ENCODE results near the gene KCNC2.

KCNC2 gene

GRCh38 chr12:75157385-75157784, 52.3 kb downstream of the KCNC2 start:
- no peak for DNase-seq

GRCh38 chr12:75155962-75156361, 53.7 kb downstream of the KCNC2 start:
- no peak for DNase-seq

GRCh38 chr12:75154388-75154787, 55.3 kb downstream of the KCNC2 start:
- DNase-seq, result no peak

- no peak for DNase-seq
Observed at GRCh38 chr12:75139196-75139595, 70.4 kb downstream of the KCNC2 start.

- DNase-seq, result no peak
Observed at GRCh38 chr12:75137896-75138295, 71.7 kb downstream of the KCNC2 start.

GRCh38 chr12:75135026-75135425, 74.6 kb downstream of the KCNC2 start:
- no peak for DNase-seq

GRCh38 chr12:75130811-75131210, 78.8 kb downstream of the KCNC2 start:
- DNase-seq, result no peak

- no peak for DNase-seq
Observed at GRCh38 chr12:75129275-75129674, 80.4 kb downstream of the KCNC2 start.

- no peak for DNase-seq
Observed at GRCh38 chr12:75121036-75121705, 88.5 kb downstream of the KCNC2 start.

GRCh38 chr12:75120311-75120711, 89.3 kb downstream of the KCNC2 start:
- no peak for DNase-seq

- no peak for DNase-seq
Observed at GRCh38 chr12:75116646-75117198, 92.9 kb downstream of the KCNC2 start.

- DNase-seq, result no peak
Observed at GRCh38 chr12:75115748-75116147, 93.9 kb downstream of the KCNC2 start.

- no peak for DNase-seq
Observed at GRCh38 chr12:75103822-75104221, 105.8 kb downstream of the KCNC2 start.

GRCh38 chr12:75101781-75102180, 107.9 kb downstream of the KCNC2 start:
- DNase-seq, result no peak

- no peak for DNase-seq
Observed at GRCh38 chr12:75099210-75099609, 110.4 kb downstream of the KCNC2 start.

GRCh38 chr12:75097003-75097402, 112.6 kb downstream of the KCNC2 start:
- DNase-seq, result no peak

- no peak for DNase-seq
Observed at GRCh38 chr12:75087654-75088053, 122.0 kb downstream of the KCNC2 start.

GRCh38 chr12:75086091-75087038, 123.3 kb downstream of the KCNC2 start:
- no peak for DNase-seq

- no peak for DNase-seq
Observed at GRCh38 chr12:75081305-75081704, 128.3 kb downstream of the KCNC2 start.

GRCh38 chr12:75080582-75080981, 129.1 kb downstream of the KCNC2 start:
- DNase-seq, result no peak

- no peak for DNase-seq
Observed at GRCh38 chr12:75065482-75065881, 144.2 kb downstream of the KCNC2 start.

GRCh38 chr12:75062691-75063090, 146.9 kb downstream of the KCNC2 start:
- DNase-seq, result no peak

- no peak for DNase-seq
Observed at GRCh38 chr12:75058228-75058627, 151.4 kb downstream of the KCNC2 start.

- DNase-seq, result no peak
Observed at GRCh38 chr12:75048767-75049166, 160.9 kb downstream of the KCNC2 start.
